ENCODE measurements around the gene ZNF626.
"Not testable (repeated sequence)": the region's sequence is repeated elsewhere in the genome, so short reads cannot be mapped to it uniquely, and the experiment has no call there.

ZNF626 gene

DNA sequence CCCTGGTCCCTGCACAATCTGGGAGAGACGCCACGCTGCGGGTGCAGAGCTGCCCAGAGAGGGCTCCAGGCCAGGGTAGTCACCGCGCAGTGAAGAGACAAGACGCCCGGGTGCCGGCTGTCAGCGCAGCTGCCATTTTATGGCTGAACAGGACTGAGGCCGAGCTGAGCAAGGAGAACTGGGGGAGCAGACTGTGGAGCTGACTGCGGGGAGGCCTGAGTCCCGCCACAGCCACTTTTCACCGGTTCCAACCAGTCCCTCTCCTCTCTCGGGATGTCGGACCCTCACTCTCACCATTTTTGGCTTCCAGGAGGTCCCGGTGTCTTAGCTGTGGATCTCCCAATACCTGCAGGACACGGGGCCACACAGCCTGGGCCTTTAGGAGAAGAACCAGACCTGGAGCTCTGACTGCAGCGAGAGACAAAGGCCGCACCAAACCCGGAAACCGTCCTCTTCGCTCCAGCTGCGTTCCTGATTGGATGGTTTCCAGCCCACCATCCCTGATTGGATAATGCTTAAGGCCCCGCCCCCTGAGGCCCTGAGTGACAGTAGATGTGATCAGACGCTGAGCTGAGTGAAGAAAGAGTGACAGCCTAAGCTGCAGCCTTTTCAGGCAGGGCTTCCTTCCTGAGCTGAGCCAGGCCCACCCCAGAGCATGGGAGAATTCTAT lies at the start of gene ZNF626:
TSS of gene ZNF626 (minus strand) at position 422 of the 670 bp plus-strand sequence. CDS start at position 297, 125 bp downstream.
- no peak for FAIRE-seq

DNA sequence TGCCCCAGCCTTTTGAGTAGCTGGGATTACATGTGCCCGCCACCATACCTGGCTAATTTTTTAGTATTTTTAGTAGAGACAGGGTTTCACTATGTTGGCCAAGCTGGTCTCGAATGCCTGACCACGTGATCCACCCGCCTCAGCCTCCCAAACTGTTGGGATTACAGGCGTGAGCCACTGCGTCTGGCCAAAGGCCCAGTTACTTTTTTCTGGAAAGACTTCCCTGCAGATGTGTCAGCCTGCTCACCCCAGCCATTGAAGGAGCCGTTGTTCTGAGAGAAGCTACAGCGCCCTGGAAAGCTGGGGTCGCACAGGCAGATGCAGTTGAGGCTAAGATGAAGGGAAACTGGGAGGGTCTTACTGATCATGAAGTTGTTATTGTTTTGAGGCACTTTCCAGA lies 7.9 kb upstream of the ZNF626 start:
- no peak for FAIRE-seq

DNA sequence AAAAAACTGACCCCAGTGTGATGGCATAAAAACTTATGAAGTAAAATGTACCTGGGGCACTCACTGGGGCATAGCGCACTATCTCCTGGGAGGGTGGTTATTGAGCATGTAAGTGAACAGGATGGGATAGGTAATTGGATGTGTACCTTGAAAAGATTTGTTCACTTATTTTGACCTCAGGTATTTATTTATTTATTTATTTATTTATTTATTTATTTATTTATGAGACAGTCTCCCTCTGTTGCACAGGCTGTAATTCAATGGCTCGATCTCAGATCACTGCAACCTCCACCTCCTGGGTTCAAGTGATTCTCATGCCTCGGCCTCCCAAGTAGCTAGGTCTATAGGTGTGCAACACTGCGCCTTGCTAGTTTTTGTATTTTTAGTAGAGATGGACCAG lies 5.9 kb upstream of the ZNF626 start:
- FAIRE-seq, result no peak

DNA sequence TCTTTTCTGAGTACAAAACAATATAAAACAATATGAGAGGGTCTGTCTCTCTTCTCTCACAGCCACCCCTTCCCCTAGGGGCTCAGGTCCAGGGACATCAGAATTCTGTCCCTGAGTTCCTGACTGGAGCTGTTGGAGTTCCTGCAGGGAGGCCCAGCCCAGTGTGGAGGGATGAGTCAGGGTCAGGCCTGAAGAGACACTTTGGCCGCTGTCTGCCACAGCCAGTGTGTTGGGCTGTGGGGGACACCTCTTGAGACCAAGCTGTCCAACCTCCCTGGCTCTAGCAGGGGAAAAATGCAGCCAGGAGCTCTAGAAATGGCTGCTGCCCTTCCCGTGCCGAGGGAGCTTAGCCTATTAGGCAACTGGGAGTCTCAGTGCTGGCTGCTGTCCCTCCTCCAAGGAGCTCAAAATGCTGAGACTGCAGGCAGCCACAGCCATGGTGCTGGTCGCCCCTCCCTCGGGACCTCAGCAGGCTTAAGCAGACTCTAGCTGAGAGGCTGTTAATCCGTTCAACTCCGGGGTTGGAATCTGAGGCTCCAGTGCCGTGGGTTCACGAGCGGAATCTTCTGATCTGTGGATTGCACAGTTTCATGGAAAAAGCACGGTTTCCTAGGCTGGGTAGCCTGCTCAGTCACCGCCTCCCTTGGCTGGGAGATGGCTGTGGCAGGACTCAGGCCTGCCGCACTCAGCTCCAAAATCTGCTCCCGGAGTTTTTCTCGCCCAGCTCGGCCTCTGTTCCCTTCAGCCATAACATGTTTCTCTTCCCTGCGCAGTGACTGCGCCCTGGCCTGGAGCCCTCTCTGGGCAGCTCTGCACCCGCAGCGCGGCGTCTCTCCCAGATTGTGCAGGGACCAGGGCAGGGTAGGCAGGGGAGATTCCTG lies 3.8 kb upstream of the ZNF626 start:
- FAIRE-seq, result no peak

DNA sequence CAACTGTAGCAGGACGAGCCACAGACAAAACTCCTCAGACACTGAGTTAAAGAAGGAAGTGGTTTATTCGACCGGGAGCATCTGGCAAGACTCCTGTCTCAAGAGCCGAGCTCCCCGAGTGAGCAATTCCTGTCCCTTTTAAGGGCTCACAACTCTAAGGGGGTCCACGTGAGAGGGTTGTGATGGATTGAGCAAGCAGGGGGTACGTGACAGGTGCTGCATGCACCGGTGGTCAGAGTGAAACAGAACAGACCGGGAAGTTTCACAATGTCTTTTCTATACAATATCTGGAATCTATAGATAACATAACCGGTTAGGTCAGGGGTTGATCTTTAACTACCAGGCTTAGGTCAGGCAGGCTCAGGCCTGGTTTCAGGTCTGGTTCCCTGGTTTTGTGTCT lies 3.1 kb upstream of the ZNF626 start:
- FAIRE-seq, result not testable (repeated sequence)

DNA sequence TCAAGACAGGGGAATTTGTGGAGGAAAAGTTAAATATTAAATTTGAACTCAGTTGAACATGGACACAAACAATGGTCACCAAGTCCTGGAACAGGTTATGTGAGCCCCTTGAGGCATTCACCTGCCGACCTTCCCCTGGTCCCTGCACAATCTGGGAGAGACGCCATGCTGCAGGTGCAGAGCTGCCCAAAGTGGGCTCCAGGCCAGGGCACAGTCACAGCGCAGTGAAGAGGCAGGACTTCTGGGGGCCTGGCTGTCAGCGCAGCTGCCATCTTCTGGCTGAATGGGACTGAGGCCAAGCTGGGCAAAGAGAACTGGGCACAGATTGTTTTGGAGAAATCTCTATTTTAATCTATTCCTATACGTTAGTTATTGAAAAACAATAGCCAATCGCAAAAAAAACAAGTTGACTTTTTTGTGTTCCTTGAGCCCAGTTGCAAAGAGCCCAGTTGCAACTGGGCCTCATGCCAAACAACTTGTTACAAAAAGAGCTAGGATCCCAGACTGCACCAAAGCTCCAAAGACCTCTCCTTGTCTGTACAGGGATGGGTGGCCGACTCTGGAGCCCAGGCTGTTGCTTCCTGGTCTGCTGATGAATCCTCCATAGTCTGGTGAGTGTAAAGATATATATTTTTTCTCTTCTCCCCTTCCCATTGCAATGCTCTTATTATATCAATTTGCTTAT lies 1.2 kb upstream of the ZNF626 start:
- FAIRE-seq, result no peak

DNA sequence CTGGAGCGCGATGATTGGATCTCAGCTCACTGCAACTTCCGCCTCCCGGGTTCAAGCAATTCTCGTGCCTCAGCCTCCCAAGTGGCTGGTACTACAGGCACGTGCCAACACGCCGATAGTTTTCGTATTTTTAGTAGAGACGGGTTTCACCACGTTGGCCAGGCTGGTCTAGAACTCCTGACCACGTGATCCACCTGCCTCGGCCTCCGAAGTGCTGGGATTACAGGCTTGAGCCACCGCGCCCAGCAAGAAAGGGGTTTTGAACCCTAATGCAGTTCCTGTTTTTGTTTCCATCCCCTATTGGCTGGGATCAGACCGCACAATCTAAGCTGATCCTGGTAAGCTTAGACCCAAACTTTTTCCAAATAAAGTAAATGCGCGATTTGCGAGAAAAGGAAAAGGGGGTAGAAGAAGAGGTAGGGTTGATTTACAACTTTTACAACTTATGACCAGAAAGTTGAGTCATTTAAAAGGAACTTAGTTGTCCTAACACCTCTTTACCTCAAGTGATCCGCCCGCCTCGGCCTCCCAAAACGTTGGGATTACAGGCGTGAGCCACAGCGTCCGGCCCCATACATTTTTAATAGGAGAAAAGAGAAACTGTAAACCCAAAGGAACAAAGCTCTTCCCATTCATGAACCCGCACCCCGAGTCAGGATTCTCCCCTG lies 764 bp downstream of the ZNF626 start:
- FAIRE-seq, result no peak

DNA sequence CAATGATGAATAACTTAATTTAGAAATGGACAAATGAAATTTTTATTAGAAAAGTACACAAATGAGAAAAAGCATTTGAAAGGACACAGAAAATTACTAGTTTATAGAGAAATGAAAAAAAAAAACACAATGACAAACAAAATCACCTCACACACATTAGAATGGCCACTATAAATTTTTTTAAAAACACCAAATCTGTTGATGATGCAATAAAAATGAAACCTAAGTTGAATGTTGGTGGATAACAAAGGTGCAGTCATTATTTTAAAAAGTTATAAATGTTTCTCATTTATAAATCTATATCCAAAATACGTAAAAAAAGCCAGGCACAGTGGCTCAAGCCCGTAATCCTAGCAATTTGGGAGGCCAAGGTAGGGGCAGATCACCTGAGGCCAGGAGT lies 20.8 kb downstream of the ZNF626 start:
- peak; percentile 23 for FAIRE-seq

DNA sequence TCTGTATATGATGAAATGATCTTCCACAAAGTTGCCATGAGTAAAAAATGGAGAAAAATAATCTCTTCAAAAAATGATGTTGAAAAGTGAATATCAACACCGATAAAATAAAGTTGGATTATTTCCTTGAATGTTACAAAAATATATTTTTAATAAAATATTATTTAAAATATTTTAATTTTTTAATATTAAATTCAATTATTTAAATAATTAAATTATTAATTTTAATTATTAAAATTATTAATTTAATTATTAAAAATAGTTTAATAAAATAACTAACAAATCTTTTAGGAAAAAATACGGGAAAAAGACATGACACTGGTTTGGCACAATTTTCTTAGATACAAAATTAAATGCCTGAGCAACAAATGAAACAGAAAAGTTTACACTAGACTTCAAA lies 21.3 kb downstream of the ZNF626 start:
- peak; percentile 97 for FAIRE-seq

DNA sequence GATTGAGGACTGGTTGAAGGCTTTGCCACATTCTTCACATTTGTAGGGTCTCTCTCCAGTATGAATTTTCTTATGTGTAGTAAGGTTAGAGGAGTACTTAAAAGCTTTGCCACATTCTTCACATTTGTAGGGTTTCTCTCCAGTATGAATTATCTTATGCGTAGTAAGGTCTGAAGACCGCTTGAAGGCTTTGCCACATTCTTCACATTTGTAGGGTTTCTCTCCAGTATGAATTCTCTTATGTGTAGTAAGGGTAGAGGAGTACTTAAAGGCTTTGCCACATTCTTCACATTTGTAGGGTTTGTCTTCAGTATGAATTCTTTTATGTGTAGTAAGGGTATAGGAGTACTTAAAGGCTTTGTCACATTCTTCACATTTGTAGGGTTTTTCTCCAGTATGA lies 36.8 kb downstream of the ZNF626 start:
- FAIRE-seq, result not testable (repeated sequence)

DNA sequence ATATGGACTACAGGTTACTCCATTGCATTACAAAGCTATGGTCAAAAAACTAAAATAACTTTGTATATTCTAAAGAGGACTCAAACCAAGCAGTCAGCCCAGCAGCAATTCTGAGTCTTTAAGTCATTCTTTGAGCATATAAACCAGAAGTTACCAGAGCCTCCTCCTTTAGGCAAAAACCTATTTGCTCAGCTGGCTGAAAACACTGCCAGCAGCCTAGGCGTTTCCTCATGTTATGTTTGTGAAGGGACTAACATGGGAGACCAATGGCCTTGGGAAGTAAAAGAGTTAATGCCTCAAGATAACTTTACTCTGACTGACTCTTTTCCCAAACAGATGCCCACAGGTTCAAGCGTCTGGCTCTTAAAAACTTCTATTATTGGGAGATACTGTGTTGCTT lies 45.3 kb downstream of the ZNF626 start:
- no peak for FAIRE-seq

DNA sequence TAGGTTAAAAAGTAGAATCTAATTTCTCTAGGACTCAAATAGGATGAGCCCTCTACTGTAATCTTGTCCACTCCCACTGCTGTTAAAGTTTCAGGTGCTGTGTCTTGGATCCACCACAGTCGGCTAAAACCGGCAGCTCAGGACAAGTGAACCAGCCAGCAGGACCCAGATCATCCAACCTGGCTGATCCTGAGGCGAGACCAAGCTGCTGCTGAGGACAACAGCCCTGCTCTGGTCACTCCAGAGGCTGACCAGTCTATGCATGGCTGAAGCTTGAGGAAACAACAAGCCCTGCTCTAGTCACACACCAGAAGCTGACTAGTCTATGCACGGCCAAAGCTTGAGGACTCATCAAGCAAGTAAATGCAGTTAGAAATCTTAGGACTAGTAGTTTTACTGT lies 46.4 kb downstream of the ZNF626 start:
- not testable (repeated sequence) for FAIRE-seq

DNA sequence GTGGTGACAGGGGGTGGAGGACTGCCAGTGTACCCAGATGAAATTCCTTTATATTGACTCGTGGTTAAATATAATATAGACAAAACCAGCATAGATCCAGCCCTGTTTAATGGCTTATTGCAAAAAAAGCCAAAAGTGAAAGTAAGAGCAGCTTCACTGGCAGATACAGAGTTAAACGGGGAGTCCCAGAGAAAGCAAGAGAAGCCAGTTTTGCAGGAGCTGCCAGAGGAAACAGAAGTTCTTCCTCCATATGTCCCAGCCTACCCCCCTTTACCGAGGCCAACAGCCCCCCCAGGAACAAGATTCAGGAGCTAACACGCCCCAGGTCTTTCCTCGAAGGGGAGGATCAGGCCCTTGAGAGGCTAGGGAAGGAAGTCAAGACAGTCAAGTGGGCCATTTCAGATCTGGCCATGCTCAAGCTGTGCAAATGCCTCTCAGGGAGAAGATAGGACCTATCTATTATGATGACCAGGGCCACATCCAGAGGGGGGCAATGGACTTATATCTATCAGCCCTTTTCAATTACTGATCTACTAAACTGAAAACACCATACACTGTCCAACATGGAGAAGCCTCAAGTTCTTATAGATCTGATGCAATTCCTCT lies 48.6 kb downstream of the ZNF626 start:
- no peak for FAIRE-seq

DNA sequence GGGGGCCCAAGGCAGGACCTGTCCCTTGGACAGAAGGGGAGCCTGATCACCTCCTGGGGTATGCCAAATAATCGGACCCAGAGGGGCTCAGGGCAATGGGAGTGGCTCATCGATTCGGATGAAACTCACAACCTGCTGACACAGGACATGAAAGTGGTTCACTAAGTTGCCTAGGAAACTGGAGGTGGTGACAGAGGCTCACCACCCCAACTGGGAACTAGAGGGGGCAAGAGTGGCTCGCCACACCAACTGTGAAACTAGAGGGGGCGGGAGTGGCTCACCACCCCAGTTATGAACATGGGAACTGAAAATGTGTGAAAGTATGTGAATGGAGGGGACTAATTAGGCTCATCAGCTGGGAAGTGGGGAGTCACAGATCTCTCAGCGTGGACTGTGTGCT lies 49.5 kb downstream of the ZNF626 start:
- FAIRE-seq, result no peak

DNA sequence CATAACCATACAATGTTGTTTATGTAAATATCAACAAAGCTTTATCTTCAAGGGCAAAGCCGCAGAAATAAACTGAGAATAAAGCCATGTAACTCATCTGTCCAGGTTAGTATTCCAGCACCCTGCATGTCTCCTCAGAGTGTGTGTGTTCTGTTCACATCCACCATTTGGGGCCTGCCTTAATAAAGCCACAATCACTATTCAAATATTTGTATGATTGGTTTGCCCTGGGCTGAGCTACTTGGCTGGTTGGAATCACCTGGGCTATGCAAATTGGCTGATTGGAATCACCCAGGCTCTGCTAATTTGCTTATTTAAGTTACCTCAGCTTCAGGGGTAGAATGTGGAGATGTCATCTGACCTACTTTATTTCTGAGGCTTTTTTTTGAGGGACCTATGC lies 53.4 kb downstream of the ZNF626 start:
- FAIRE-seq, result no peak

All from TTC549 (cell line).